GM12865 (cell line): Measurements from ENCODE around the gene CFAP53.
"Not testable (repeated sequence)": the region's sequence is repeated elsewhere in the genome, so short reads cannot be mapped to it uniquely, and the experiment has no call there.

Source experiments
- DNase-seq: peaks from one replicate; pipeline ENCODE4 v3.0.0; 2010; ENCODE audit warnings: low read depth
- H3K4me3 ChIP-seq: 2 replicates; pipeline ENCODE4 v1.5.1; 2011; ENCODE audit warnings: mild to moderate bottlenecking, low read depth, low read length, control low read depth
- TF ChIP-seq, protein P1 (sequence below): IDR thresholded peaks from 2 replicates; pipeline ENCODE4 v1.5.1; 2011; ENCODE audit warnings: low read length, control low read depth, low read depth, inconsistent platforms; ENCODE audit not compliant: insufficient read depth; ENCODE audit errors: missing control alignments

The CFAP53 gene

DNA sequence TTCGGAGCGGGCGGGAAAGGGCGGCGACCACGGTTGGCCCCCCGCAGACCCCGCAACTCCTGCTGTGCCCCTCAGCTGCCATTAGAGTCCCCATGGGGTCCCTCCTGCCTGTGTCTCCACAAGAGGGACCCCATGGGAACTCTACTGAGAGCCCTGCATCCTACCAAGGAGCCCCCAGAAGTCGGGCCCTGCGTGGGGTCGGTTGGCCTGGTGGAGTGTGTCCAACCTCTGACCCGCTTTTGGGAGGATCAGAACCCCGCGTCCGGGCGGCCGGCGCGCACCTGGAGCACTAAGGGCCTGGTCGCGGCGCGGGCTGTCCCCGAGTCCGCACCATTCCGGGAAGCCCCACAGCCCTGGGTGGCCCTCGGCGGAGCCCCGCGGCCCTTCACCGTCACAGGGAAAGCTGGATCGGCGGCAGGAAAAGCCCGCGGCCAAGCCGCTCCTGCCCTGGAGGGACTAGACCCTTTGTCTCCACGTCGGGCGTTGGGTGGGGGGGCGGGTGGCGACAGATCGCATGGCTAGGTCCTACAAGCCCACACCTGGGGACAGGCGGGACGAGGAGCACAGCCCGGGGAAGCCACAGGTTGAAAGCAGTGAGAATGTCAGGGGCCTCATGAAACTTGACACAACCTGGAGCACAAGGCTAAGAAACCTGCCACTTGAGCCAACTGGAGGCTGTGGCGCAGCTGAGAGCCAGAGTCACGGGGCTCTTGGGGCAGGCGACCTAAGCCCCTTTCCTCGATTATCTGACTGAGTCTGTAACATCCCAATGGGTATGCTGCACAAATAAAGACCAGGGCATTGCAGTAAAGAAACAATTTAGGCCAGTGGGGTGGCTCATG lies 32.4 kb upstream of the CFAP53 start:
- no peak for DNase-seq
- TF ChIP-seq, protein P1, sequence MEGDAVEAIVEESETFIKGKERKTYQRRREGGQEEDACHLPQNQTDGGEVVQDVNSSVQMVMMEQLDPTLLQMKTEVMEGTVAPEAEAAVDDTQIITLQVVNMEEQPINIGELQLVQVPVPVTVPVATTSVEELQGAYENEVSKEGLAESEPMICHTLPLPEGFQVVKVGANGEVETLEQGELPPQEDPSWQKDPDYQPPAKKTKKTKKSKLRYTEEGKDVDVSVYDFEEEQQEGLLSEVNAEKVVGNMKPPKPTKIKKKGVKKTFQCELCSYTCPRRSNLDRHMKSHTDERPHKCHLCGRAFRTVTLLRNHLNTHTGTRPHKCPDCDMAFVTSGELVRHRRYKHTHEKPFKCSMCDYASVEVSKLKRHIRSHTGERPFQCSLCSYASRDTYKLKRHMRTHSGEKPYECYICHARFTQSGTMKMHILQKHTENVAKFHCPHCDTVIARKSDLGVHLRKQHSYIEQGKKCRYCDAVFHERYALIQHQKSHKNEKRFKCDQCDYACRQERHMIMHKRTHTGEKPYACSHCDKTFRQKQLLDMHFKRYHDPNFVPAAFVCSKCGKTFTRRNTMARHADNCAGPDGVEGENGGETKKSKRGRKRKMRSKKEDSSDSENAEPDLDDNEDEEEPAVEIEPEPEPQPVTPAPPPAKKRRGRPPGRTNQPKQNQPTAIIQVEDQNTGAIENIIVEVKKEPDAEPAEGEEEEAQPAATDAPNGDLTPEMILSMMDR: no peak
- H3K4me3 ChIP-seq: peak overlapping the region; percentile 15

DNA sequence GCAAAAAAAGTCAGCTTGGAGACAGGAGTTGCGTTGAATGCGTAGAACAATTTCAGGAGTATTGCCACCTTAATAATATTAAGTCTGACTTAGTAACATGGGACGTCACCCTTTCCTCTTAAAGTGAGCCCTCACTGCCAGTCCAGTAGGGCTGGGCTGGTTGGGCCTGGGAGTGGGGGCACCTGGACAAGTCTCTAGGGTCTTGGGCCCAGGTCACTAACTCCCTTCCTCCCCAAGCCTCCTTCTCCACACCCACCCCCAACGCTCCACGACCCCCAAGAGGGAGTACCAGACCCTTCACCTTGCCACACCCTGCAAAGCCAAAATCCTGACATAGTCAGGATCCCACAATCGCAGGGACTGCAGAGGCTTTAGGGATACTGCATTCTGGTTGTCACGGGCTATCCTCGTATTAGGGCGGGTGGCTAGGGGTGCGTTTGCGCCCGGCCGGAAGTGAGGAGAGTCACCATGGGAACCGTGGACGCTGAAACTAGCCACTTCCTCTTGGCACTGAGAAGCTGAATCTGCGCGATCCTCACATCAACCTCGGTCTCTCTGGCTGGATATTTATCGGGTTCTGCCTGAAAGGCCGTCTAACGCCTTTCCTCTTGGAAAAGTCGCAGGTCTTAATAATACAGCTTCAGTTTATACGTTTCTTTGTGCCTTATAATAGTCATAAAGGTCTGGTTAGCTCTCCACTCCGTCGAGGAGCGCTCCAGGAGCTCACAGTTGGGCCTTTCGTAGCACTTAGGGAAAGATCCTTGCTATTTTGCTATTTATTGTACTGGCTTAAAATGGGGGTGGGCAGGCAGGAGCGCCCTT lies 31.5 kb upstream of the CFAP53 start:
- H3K4me3 ChIP-seq: peak overlapping the region; percentile 15
- TF ChIP-seq, protein P1: no peak
- peak; percentile 91 for DNase-seq

DNA sequence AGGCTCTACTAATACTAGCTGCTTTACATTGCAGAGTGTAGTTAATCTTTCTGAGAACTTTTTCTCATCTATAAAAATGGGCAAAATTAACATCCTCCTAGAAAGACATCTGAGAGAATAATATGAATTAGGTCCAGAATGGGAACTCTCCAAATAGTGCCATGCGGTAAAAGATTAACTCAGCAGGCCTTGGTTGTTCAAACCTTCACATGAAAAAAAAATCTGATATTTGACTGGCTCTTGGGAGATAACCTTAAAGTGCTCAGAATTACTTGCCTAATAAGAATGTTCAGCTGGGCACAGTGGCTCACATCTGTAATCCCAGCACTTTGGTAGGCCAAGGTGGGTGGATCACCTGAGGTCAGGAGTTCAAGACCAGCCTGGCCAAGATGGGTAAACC lies 26.7 kb upstream of the CFAP53 start:
- H3K4me3 ChIP-seq: no peak overlapping the region
- TF ChIP-seq, protein P1: no peak
- DNase-seq: no peak

DNA sequence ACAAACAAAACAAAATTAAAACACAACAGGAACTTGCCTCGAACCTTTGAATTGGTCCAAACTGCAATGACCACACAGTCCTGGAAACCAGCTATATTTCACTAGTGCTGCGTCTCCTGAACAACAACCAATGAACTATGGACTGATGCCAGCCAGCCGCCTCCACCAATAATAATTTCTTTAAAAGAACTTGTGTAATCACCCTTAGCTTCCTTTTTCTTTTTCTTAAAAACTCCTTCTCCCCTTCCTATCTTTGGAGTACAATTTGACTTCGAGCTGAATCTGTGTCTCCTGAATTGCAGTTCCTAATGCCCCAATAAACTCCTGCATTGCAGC lies 22.8 kb upstream of the CFAP53 start:
- H3K4me3 ChIP-seq: no peak overlapping the region
- TF ChIP-seq, protein P1: no peak
- DNase-seq: no peak

DNA sequence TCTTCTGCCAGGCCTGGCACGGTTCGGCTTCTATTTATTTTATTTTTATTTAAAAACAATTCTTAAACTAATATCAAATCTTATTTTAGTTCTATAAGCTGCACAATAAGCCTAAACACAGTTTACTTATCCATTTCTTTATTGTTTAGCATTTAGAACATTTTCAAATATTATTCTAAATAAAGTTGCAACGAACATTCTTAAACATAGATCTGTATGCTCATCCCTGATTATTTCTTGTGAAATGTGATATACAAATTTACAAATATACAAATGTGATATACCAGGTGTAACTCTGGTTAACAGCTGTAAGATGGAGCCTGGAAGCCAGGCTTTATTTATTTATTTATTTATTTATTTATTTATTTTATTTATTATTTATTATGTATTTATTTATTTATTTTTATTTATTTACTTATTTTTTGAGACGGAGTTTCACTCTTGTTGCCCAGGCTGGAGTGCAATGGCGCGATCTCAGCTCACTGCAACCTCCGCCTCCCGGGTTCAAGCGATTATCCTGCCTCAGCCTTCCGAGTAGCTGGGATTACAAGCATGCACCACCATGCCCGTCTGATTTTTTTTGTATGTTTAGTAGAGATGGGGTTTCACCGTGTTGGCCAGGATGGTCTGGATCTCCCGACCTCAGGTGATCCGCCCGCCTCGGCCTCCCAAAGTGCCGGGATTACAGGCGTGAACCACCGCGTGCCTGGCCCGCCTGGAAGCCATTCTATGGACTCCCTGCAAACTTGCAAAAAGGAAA lies 22.2 kb upstream of the CFAP53 start:
- DNase-seq: not testable (repeated sequence)
- H3K4me3 ChIP-seq: peak overlapping the region; percentile 75

DNA sequence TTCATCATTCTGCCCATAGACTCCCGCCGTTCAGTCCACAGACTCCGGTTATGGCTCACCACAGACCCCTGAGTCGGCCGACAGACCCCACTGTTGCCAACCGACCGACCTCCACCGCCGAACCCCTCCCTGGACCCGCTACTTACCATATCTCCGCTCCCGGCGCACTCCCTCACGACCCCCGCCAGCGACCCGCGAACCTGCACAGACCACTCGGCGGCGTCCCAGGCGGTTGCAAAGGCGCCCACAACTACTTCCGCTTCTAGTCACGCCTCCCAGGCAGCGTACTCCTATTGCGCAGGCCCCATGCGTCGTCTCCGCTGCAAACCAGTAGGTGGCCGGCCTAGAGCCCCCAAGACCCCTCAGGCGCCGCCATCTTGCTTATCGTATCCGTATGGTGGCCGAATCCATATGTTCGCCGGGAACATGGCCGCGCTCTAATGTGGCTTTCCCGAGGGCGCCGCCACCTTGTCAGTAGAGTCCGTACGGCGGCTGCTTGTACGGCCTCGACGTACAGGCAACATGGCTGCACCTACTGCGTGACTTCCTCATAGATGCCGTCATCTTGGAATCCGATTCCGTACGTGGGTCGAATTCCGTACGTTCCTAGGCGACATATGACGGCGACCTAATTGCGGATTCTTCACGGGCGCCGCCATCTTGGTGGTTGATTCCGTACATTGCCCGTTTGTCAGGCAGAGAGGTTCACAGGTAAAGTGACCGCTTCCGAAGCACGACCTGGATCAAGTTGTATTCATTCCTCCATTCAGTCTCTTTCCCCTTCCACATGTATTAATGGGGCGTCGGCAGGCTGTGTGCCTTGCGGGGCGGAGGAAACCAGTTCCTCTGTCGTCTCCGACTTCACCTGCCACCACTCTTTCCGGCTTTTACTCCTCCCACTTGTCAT lies 21.4 kb upstream of the CFAP53 start, which contains the start of gene CXXC1:
Gene CXXC1, minus strand, starts transcription at position 252 of the 907 bp plus-strand sequence. Its CDS starts 103 bp downstream, at position 149.
- TF ChIP-seq, protein P1: peak; percentile 51
- peak within 1 kb of the TSS; percentile 89 for H3K4me3 ChIP-seq
- DNase-seq: peak; percentile 100
